BLaER1 (cell line): ENCODE measurements around the gene GTPBP6.
"Not testable (repeated sequence)": the region's sequence is repeated elsewhere in the genome, so short reads cannot be mapped to it uniquely, and the experiment has no call there.

ENCODE experiments used
- H3K27ac ChIP-seq: shearing (Covaris generic); formaldehyde crosslinking; 2 replicates; pipeline ENCODE4 v1.8.1; 2022
- H3K27me3 ChIP-seq: shearing (Covaris generic); formaldehyde crosslinking; 2 replicates; pipeline ENCODE4 v1.8.1; 2022
- H3K36me3 ChIP-seq: shearing (Covaris generic); formaldehyde crosslinking; 2 replicates; pipeline ENCODE4 v1.8.1; 2022
- H3K4me1 ChIP-seq: shearing (Covaris generic); formaldehyde crosslinking; 2 replicates; pipeline ENCODE4 v1.8.1; 2022
- H3K4me2 ChIP-seq: shearing (Covaris generic); formaldehyde crosslinking; 2 replicates; pipeline ENCODE4 v1.8.1; 2022
- H3K4me3 ChIP-seq: shearing (Covaris generic); formaldehyde crosslinking; 2 replicates; pipeline ENCODE4 v1.8.1; 2022
- H3K9ac ChIP-seq: shearing (Covaris generic); formaldehyde crosslinking; 2 replicates; pipeline ENCODE4 v1.8.1; 2022
- H3K9me3 ChIP-seq: shearing (Covaris generic); formaldehyde crosslinking; 2 replicates; pipeline ENCODE4 v1.8.1; 2022
- H4K20me1 ChIP-seq: shearing (Covaris generic); formaldehyde crosslinking; 2 replicates; pipeline ENCODE4 v1.8.1; 2022
- Cebpa-rat ChIP-seq: shearing (Covaris generic); IDR thresholded peaks from 2 replicates; pipeline ENCODE4 v1.8.1; 2022

GTPBP6 gene

DNA sequence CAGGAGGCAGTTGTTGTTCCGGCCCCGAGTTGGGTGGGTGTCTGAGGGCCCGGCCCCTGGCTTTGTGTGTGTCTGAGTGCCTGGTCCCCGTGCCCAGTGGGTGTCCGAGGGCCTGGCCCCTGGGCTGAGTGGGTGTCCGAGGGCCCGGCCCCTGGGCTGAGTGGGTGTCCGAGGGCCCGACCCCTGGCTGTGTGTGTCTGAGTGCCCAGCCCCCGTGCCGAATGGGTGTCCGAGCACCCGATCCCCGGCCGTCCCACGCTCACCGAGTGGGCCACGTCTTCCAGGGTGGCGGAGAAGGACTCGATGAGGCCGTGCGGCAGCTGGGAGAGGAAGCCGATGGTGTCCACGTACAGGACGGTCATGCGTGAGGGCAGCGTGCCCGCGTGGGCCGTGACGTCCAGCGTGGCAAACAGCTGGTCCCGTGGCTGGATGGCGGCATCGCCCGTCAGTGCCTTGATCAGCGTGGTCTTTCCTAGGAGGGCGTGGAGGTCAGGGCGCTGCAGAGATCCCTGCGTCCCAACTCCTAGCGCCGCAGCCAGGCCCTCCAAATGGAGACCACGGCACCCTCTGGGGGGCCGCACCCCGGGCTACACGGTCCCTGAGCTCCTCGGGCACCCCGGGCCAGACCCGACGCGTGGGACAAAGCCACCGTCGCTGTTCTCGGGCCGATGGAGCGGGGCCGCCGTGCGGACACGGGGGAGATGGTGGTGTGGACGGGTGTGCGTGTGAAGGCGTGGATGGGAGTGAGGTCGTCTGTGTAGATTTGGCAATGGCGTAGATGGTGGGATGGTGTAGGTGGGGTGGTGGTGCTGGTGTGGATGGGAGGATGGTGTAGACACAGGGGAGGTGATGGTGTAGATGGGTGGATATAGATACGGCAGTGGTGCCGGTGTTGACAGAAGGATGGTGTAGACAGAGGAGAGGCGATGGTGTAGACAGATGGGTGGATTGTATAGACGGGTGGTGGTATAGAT, 7.2 kb downstream of the GTPBP6 start:
- H4K20me1 ChIP-seq = peaks cover 77% of the 10 kb centered on the region
- no peak overlapping the region for H3K4me3 ChIP-seq
- no peak overlapping the region for H3K9ac ChIP-seq
- no peaks in the 10 kb centered on the region for H3K27me3 ChIP-seq
- no peaks in the 10 kb centered on the region for H3K9me3 ChIP-seq
- peaks cover 93% of the 10 kb centered on the region for H3K36me3 ChIP-seq
- no peak overlapping the region for H3K27ac ChIP-seq
- no peak for TF ChIP-seq Cebpa-rat
- no peaks in the 10 kb centered on the region for H3K4me1 ChIP-seq
- H3K4me2 ChIP-seq = no peak overlapping the region

- H3K36me3 ChIP-seq = peaks cover 95% of the 10 kb centered on the region
- H3K4me3 ChIP-seq = no peak overlapping the region
- TF ChIP-seq Cebpa-rat = no peak
- H3K9me3 ChIP-seq = no peaks in the 10 kb centered on the region
- no peak overlapping the region for H3K9ac ChIP-seq
- H3K27ac ChIP-seq = no peak overlapping the region
- H3K4me1 ChIP-seq = no peaks in the 10 kb centered on the region
- no peak overlapping the region for H3K4me2 ChIP-seq
- H4K20me1 ChIP-seq = peaks cover 81% of the 10 kb centered on the region
- no peaks in the 10 kb centered on the region for H3K27me3 ChIP-seq
These were observed 7.9 kb downstream of the GTPBP6 start for GRCh38 chrX:310621-311155.

DNA sequence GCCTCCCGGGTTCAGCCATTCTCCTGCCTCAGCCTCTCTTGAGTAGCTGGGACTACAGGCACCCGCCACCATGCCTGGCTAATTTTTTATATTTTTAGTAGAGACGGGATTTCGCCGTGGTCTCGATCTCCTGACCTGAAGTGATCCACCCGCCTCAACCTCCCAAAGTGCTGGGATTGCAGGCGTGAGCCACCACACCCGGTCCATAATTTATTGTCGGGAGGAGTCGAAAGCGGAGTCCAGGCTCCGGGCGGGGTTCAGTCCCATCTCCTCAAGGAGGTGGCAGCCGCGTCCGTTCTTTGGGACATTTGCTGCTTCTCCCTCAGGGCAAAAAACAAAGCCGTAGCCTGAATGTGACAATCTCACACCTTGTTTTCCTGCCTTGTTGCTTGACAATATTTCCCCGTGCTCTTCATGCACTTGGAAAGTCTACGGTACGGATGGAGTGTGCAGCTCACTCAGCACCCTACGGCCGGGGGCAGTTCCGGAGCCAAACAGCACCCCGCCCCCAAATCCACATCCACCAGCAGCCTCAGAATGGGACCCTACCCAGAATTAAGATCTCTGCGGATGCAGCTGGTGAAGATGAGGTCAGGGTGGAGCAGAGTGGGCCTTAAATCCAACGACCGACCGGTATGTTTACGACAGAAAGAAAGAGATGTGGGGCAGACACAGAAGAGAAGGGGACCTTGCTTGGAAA, 9.6 kb downstream of the GTPBP6 start:
- peaks cover 85% of the 10 kb centered on the region for H4K20me1 ChIP-seq
- no peaks in the 10 kb centered on the region for H3K9me3 ChIP-seq
- no peak overlapping the region for H3K4me3 ChIP-seq
- H3K9ac ChIP-seq = no peak overlapping the region
- no peak overlapping the region for H3K4me2 ChIP-seq
- H3K27ac ChIP-seq = no peak overlapping the region
- no peaks in the 10 kb centered on the region for H3K4me1 ChIP-seq
- H3K27me3 ChIP-seq = no peaks in the 10 kb centered on the region
- H3K36me3 ChIP-seq = peaks cover 97% of the 10 kb centered on the region
- no peak for TF ChIP-seq Cebpa-rat

DNA sequence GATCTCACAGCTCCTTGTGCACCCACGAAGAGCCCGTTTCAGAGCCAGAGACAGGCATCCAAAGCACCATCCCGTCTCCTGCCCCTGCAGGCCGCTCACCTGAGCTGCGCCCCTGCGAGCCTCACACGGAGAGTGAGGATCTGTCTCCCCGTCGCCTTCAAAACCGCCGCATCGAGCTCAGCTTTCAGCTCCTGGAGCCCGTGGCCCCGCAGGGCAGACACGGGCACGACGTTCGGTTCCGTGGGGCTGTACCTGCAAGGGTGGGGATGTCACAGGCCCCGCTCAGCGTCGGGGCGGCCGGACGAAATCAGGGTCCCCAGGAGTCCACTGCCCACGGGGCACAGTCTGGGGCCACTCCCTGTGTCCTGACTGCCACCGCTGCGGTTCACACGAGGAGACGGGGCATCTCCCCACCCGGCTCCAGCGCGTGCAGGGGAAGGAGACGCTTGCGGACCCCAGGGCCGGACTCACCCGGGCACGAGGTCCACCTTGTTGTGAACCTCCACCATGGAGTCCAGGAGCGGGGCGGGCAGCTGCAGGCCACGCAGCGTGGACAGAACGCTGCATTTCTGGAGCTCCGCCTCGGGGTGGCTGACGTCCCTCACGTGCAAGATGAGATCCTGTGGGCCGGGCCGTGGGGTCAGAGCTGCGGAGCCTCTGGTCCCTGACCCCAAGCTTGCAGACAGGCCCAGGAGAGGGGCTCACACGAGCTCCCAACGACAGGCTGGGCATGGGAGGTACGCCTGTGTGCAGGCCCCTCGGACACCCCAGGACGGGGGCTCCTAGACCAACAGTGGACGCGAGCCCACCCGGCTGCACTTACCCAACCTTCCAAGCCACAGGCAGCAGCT, 11.1 kb downstream of the GTPBP6 start:
- Histone ChIP-seq H3K36me3 (peaks cover 97% of the 10 kb centered on the region), H3K27ac (no peak overlapping the region), H4K20me1 (peaks cover 85% of the 10 kb centered on the region), H3K27me3 (no peaks in the 10 kb centered on the region), H3K9ac (no peak overlapping the region), H3K4me3 (no peak overlapping the region), H3K4me2 (no peak overlapping the region), H3K4me1 (no peaks in the 10 kb centered on the region), H3K9me3 (no peaks in the 10 kb centered on the region)
- TF ChIP-seq Cebpa-rat = no peak

- H3K27ac ChIP-seq, H3K4me1 ChIP-seq, H3K4me3 ChIP-seq, H3K9me3 ChIP-seq, H3K27me3 ChIP-seq, H3K9ac ChIP-seq, H3K4me2 ChIP-seq: not testable (repeated sequence)
- peaks cover 97% of the 10 kb centered on the region for H3K36me3 ChIP-seq
- peaks cover 83% of the 10 kb centered on the region for H4K20me1 ChIP-seq
These were observed 11.9 kb downstream of the GTPBP6 start for GRCh38 chrX:306614-307251.

DNA sequence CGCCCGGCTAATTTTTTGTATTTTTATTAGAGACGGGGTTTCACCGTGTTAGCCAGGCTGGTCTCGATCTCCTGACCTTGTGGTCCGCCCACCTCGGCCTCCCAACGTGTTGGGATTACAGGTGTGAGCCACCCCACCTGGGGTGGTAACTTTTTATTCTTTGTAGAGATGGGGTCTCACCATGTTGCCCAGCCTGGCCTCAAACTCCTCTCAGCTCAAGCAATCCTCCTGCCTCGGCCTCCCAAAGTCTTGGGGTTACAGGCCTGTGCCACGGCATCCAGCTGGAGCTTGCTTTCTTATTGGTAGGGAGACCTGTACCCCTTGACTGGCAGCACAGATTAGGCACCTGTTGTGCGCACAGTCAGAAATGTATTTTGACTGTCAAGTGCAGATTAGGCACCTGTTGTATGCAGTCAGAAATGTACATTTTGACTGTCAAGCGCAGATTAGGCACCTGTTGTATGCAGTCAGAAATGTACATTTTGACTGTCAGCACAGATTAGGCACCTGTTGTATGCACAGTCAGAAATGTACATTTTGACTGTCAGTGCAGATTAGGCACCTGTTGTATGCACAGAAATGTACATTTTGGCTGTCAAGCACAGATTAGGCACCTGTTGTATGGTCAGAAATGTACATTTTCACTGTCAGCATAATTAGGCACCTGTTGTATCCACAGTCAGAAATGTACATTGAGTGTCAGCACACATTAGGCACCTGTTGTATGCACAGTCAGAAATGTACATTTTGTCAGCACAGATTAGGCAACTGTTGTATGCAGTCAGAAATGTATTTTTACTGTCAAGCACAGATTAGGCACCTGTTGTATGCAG, 12.6 kb downstream of the GTPBP6 start:
- H3K9ac ChIP-seq, H3K4me1 ChIP-seq, H3K4me2 ChIP-seq, H3K9me3 ChIP-seq, H3K27me3 ChIP-seq, H3K27ac ChIP-seq, H3K4me3 ChIP-seq: not testable (repeated sequence)
- H3K36me3 ChIP-seq = peaks cover 97% of the 10 kb centered on the region
- H4K20me1 ChIP-seq = peaks cover 83% of the 10 kb centered on the region

GRCh38 chrX:302975-303374, 15.6 kb downstream of the GTPBP6 start:
- no peaks in the 10 kb centered on the region for H3K27me3 ChIP-seq
- no peak overlapping the region for H3K4me3 ChIP-seq
- no peak overlapping the region for H3K9ac ChIP-seq
- no peak overlapping the region for H3K4me2 ChIP-seq
- no peak for TF ChIP-seq Cebpa-rat
- no peaks in the 10 kb centered on the region for H3K4me1 ChIP-seq
- H4K20me1 ChIP-seq = peaks cover 66% of the 10 kb centered on the region
- H3K36me3 ChIP-seq = peaks cover 92% of the 10 kb centered on the region
- no peaks in the 10 kb centered on the region for H3K9me3 ChIP-seq
- H3K27ac ChIP-seq = no peak overlapping the region

- Histone ChIP-seq H4K20me1 (peaks cover 41% of the 10 kb centered on the region), H3K27ac (no peak overlapping the region), H3K4me2 (no peak overlapping the region), H3K36me3 (peaks cover 81% of the 10 kb centered on the region), H3K9me3 (no peaks in the 10 kb centered on the region; the same call in 1 of the 2 replicates), H3K27me3 (no peaks in the 10 kb centered on the region), H3K9ac (no peak overlapping the region), H3K4me3 (no peak overlapping the region), H3K4me1 (no peaks in the 10 kb centered on the region)
- no peak for TF ChIP-seq Cebpa-rat
These were observed 18.3 kb downstream of the GTPBP6 start for GRCh38 chrX:300334-300733.
